ENCODE results near the gene DLL3.

DNA sequence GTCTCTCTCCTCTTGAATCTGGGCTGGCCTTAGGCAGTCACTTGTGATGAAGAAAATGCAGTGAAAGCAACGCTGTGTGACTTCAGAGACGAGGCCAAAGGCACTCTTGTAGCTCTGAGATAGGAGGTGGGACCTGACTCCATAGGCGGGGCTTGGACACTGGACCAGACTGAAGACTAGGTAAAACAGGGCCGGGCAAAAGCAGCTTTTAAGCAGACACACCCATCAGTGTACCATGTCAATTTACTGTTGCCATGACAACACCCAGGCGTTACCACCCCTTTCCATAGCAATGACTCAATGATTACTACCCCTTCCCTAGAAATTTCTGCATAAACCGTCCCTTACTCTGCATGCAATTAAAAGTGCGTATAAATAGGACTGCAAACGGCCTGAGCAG is 47.9 kb downstream of the DLL3 start:
- TF ChIP-seq EP300 (IDR thresholded peaks at IDR 0.05; ENCODE audit: low read depth) = no peak
- TF ChIP-seq, protein P1, sequence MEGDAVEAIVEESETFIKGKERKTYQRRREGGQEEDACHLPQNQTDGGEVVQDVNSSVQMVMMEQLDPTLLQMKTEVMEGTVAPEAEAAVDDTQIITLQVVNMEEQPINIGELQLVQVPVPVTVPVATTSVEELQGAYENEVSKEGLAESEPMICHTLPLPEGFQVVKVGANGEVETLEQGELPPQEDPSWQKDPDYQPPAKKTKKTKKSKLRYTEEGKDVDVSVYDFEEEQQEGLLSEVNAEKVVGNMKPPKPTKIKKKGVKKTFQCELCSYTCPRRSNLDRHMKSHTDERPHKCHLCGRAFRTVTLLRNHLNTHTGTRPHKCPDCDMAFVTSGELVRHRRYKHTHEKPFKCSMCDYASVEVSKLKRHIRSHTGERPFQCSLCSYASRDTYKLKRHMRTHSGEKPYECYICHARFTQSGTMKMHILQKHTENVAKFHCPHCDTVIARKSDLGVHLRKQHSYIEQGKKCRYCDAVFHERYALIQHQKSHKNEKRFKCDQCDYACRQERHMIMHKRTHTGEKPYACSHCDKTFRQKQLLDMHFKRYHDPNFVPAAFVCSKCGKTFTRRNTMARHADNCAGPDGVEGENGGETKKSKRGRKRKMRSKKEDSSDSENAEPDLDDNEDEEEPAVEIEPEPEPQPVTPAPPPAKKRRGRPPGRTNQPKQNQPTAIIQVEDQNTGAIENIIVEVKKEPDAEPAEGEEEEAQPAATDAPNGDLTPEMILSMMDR (IDR thresholded peaks at IDR 0.05) = no peak
- no peak for TF ChIP-seq POLR2AphosphoS5 (IDR thresholded peaks at IDR 0.05)
- no peak for TF ChIP-seq POLR2A (IDR thresholded peaks at IDR 0.05)
